H1 (cell line): ENCODE results near the gene STK11IP. TPM values are rescaled to one million over a fixed set of nuclear protein-coding genes. Genes with fewer than 3 reads are reported as not detected.

ENCODE experiments used
- CTCF ChIA-PET: fragments of 300-600 bp; sonication (Branson Sonifier 250); formaldehyde crosslinking; loops from one replicate; lab custom pipeline; 2021; ENCODE audit not compliant: partially characterized antibody; lab: Charles Lee
- POLR2A ChIA-PET: fragments of 300-600 bp; sonication (Branson Sonifier 250); formaldehyde crosslinking; loops from one replicate; lab custom pipeline; 2021; ENCODE audit warnings: inconsistent platforms; ENCODE audit not compliant: partially characterized antibody; lab: Charles Lee
- DNase-seq, 2 experiments: peaks; one replicate each; pipeline versions ENCODE4 v3.0.0 to v3.0.0-alpha.2; 2010 to 2022; ENCODE audit warnings: low spot score in 2 of 2, low read depth in 1 of 2, mixed read lengths in 1 of 2
- FAIRE-seq: peaks from 2 replicates; lab custom pipeline; 2011; peaks lifted over from hg19 to GRCh38; lab: Jason Lieb, UNC
- H2AFZ ChIP-seq: 2 replicates; pipeline ENCODE4 v1.8.1; 2012; ENCODE audit warnings: low read length, inconsistent platforms
- H2AK5ac ChIP-seq: 2 replicates; pipeline ENCODE4 v1.6.1; 2013; ENCODE audit warnings: low read depth, low read length
- H2BK120ac ChIP-seq: replicated peaks from 2 replicates; pipeline ENCODE3; 2013; ENCODE audit warnings: low read depth, low read length, inconsistent platforms
- H2BK12ac ChIP-seq: 2 replicates; pipeline ENCODE4 v1.6.1; 2013; ENCODE audit warnings: low read depth, low read length
- H2BK15ac ChIP-seq: 2 replicates; pipeline ENCODE4 v1.6.1; 2013; ENCODE audit warnings: low read length
- H2BK20ac ChIP-seq: 2 replicates; pipeline ENCODE4 v1.6.1; 2013; ENCODE audit warnings: low read length
- H2BK5ac ChIP-seq: 2 replicates; pipeline ENCODE4 v1.6.1; 2013; ENCODE audit warnings: low read depth, low read length
- H3K14ac ChIP-seq: 2 replicates; pipeline ENCODE4 v1.6.1; 2013; ENCODE audit warnings: inconsistent platforms; ENCODE audit not compliant: insufficient read length
- H3K18ac ChIP-seq: 2 replicates; pipeline ENCODE4 v1.6.1; 2013; ENCODE audit warnings: low read length; ENCODE audit errors: extremely low read depth
- H3K23ac ChIP-seq: 2 replicates; pipeline ENCODE4 v1.6.1; 2013; ENCODE audit warnings: inconsistent platforms; ENCODE audit not compliant: insufficient read length
- H3K23me2 ChIP-seq: 2 replicates; pipeline ENCODE4 v1.6.1; 2013; ENCODE audit warnings: low read depth, low read length
- H3K27ac ChIP-seq: 2 replicates; pipeline ENCODE4 v1.6.1; 2011; ENCODE audit warnings: low read depth, low read length, inconsistent platforms
- H3K27me3 ChIP-seq, 4 experiments: replicated peaks in 1 of 4; 1 replicate in 1 of 4; 2 replicates in 3 of 4; pipeline versions ENCODE4 v1.6.1 to v1.8.1; 2011 to 2013; ENCODE audit warnings: low read length in 3 of 4, mild to moderate bottlenecking in 3 of 4, inconsistent platforms in 2 of 4, mixed read lengths in 2 of 4, moderate library complexity in 1 of 4; ENCODE audit not compliant: control insufficient read depth in 3 of 4, insufficient read depth in 3 of 4; ENCODE audit errors: extremely low read depth in 1 of 4
- H3K36me3 ChIP-seq, 4 experiments: 2 replicates each; pipeline versions ENCODE4 v1.6.1 to v1.8.1; 2011 to 2013; ENCODE audit warnings: mild to moderate bottlenecking in 4 of 4, low read length in 3 of 4, moderate library complexity in 2 of 4, control low read depth in 1 of 4, inconsistent platforms in 1 of 4; ENCODE audit not compliant: insufficient read depth in 4 of 4, control insufficient read depth in 2 of 4
- H3K4ac ChIP-seq: replicated peaks from 2 replicates; pipeline ENCODE3; 2013; ENCODE audit warnings: low read length, low read depth, mixed read lengths, inconsistent platforms; ENCODE audit not compliant: insufficient read length
- H3K4me1 ChIP-seq, 4 experiments: replicated peaks in 1 of 4; 1 replicate in 1 of 4; 2 replicates in 3 of 4; pipeline versions ENCODE4 v1.6.1 to v1.8.1; 2011 to 2013; ENCODE audit warnings: low read length in 3 of 4, inconsistent platforms in 2 of 4, mixed read lengths in 1 of 4; ENCODE audit not compliant: insufficient read depth in 4 of 4, control insufficient read depth in 3 of 4
- H3K4me2 ChIP-seq, 2 experiments: 2 replicates each; pipeline versions ENCODE4 v1.6.1 to v1.8.1; 2011 to 2013; ENCODE audit warnings: low read depth in 2 of 2, low read length in 2 of 2, control low read depth in 1 of 2, inconsistent platforms in 1 of 2, mild to moderate bottlenecking in 1 of 2; ENCODE audit not compliant: insufficient read depth in 1 of 2
- H3K4me3 ChIP-seq, 4 experiments: fragments of 200-600, 300-600 bp in 1 of 4; sonication (generic), shearing (Covaris generic), sonication (Bioruptor Twin) in 1 of 4; 2 replicates each; pipeline versions ENCODE4 v1.5.1 to v1.8.1; 2011 to 2016; ENCODE audit warnings: low read length in 4 of 4, low read depth in 3 of 4, control low read depth in 2 of 4, inconsistent platforms in 2 of 4, mild to moderate bottlenecking in 2 of 4, mixed read lengths in 1 of 4, moderate library complexity in 1 of 4; ENCODE audit not compliant: insufficient read depth in 2 of 4; ENCODE audit errors: extremely low read depth in 1 of 4
- H3K56ac ChIP-seq: replicated peaks from 2 replicates; pipeline ENCODE3; 2013; ENCODE audit warnings: low read depth, mild to moderate bottlenecking, mixed read lengths, low read length, inconsistent platforms; ENCODE audit not compliant: insufficient read length
- H3K79me1 ChIP-seq: 2 replicates; pipeline ENCODE4 v1.6.1; 2013; ENCODE audit warnings: low read depth, low read length, control low read depth
- H3K79me2 ChIP-seq, 2 experiments: 2 replicates each; pipeline versions ENCODE4 v1.6.1 to v1.8.1; 2012 to 2013; ENCODE audit warnings: low read length in 2 of 2, mild to moderate bottlenecking in 2 of 2, inconsistent platforms in 1 of 2; ENCODE audit not compliant: insufficient read depth in 2 of 2, control insufficient read depth in 1 of 2
- H3K9ac ChIP-seq, 4 experiments: replicated peaks in 1 of 4; 1 replicate in 1 of 4; 2 replicates in 3 of 4; pipeline versions ENCODE4 v1.6.1 to v1.8.1; 2011 to 2013; ENCODE audit warnings: low read depth in 3 of 4, low read length in 3 of 4, control low read depth in 2 of 4, mild to moderate bottlenecking in 2 of 4, moderate library complexity in 2 of 4, inconsistent platforms in 1 of 4; ENCODE audit errors: extremely low read depth in 1 of 4
- H3K9me3 ChIP-seq, 2 experiments: 2 replicates each; pipeline versions ENCODE4 v1.6.1 to v1.8.1; 2012 to 2013; ENCODE audit warnings: mild to moderate bottlenecking in 2 of 2, moderate library complexity in 2 of 2, control low read depth in 1 of 2, inconsistent platforms in 1 of 2, low read depth in 1 of 2, low read length in 1 of 2, mixed read lengths in 1 of 2; ENCODE audit not compliant: insufficient read depth in 2 of 2
- H4K20me1 ChIP-seq, 2 experiments: replicated peaks in 1 of 2; 2 replicates each; pipeline versions ENCODE3 to v1.8.1; 2011 to 2013; ENCODE audit warnings: inconsistent platforms in 2 of 2, low read length in 2 of 2, mild to moderate bottlenecking in 1 of 2; ENCODE audit not compliant: insufficient read depth in 2 of 2, control insufficient read depth in 1 of 2
- H4K5ac ChIP-seq: 2 replicates; pipeline ENCODE4 v1.6.1; 2013; ENCODE audit warnings: low read length, low read depth, mixed read lengths, inconsistent platforms; ENCODE audit not compliant: insufficient read length
- H4K8ac ChIP-seq: 2 replicates; pipeline ENCODE4 v1.8.0; 2013; ENCODE audit warnings: mild to moderate bottlenecking, moderate library complexity, low read length, inconsistent platforms; ENCODE audit not compliant: insufficient read depth; ENCODE audit errors: extremely low read depth
- H4K91ac ChIP-seq: replicated peaks from 2 replicates; pipeline ENCODE3; 2013; ENCODE audit warnings: low read length, mixed read lengths, inconsistent platforms; ENCODE audit not compliant: insufficient read length
- BCL11A ChIP-seq, 2 experiments: IDR thresholded peaks; one replicate each; pipeline ENCODE4 v1.6.1; 2011; ENCODE audit warnings: low read depth in 2 of 2, low read length in 2 of 2, mild to moderate bottlenecking in 2 of 2
- CHD2 ChIP-seq: IDR thresholded peaks from 2 replicates; pipeline ENCODE4 v1.6.1; 2012; ENCODE audit warnings: low read length, improper control_type of control experiment
- CREB1 ChIP-seq: IDR thresholded peaks from 2 replicates; pipeline ENCODE4 v1.6.1; 2012; ENCODE audit warnings: inconsistent platforms
- HDAC2 ChIP-seq, 2 experiments: fragments of 300-600 bp in 1 of 2; sonication (generic) in 1 of 2; IDR thresholded peaks; 2 replicates each; pipeline ENCODE4 v1.6.1; 2011 to 2012; ENCODE audit warnings: low read depth in 2 of 2, low read length in 2 of 2, mild to moderate bottlenecking in 2 of 2, moderate library complexity in 2 of 2, borderline replicate concordance in 1 of 2, inconsistent platforms in 1 of 2
- HDAC6 ChIP-seq: IDR thresholded peaks from one replicate; pipeline ENCODE4 v1.7.1; 2012; ENCODE audit warnings: low read depth, mild to moderate bottlenecking, inconsistent platforms, low read length, moderate library complexity
- MAFK ChIP-seq: IDR thresholded peaks from 2 replicates; pipeline ENCODE4 v1.6.1; 2012; ENCODE audit warnings: low read depth, mild to moderate bottlenecking, improper control_type of control experiment, low read length
- PHF8 ChIP-seq: fragments of 200-600 bp; sonication (generic); conservative IDR thresholded peaks from 2 replicates; pipeline ENCODE4 v1.7.1; 2012; ENCODE audit warnings: low read depth, mild to moderate bottlenecking, inconsistent platforms, low read length, moderate library complexity
- TCF12 ChIP-seq: IDR thresholded peaks from 2 replicates; pipeline ENCODE4 v1.6.1; 2011; ENCODE audit warnings: low read depth, mild to moderate bottlenecking, low read length
- WGBS, 2 experiments: shearing (Covaris generic) in 1 of 2; methylation state at CpG; one replicate each; pipeline versions ENCODE4 v1.1.6 to v1.1.7; 2013 to 2015; ENCODE audit warnings: low lambda C conversion rate in 2 of 2, mixed read lengths in 2 of 2, inconsistent platforms in 1 of 2, low coverage in 1 of 2, missing lambda C conversion rate in 1 of 2; ENCODE audit not compliant: insufficient replicate concordance in 2 of 2, insufficient coverage in 1 of 2, insufficient read length in 1 of 2; ENCODE audit errors: extremely low coverage in 1 of 2, missing lambda C conversion rate in 1 of 2; 5-methylcytosine and 5-hydroxymethylcytosine counted together
- long read RNA-seq, 2 experiments: library from RNA in 1 of 2; library from capped mRNA in 1 of 2; stranded (forward); transcript quantifications; one replicate each; pipeline ENCODE4 v2.0.0, GENCODE V29; 2021; ENCODE audit warnings: inconsistent platforms in 1 of 2
- polyA minus RNA-seq, 3 experiments: library from RNA; depleted of rRNA, polyadenylated mRNA; stranded (reverse); fragments of >200 nt; gene quantifications; 1 replicate in 2 of 3; 2 replicates in 1 of 3; pipeline ENCODE4 v1.2.3, GENCODE V29; 2011
- polyA plus RNA-seq, 7 experiments: library from polyadenylated mRNA; depleted of rRNA in 3 of 7; stranded (reverse) in 5 of 7; unstranded in 2 of 7; fragments of >200 nt in 5 of 7; fragments of 200-250 nt in 2 of 7; gene quantifications; 1 replicate in 5 of 7; 2 replicates in 1 of 7; 4 replicates in 1 of 7; pipeline versions ENCODE4 v1.2.1 to v1.2.3, GENCODE V29; 2011 to 2013; ENCODE audit warnings: missing spikeins in 2 of 7, mixed read lengths in 2 of 7
- total RNA-seq: library from RNA; stranded (reverse); fragmentation: NEBNext Ultra II Directional; extraction: Animal tissue kit (Norgen Biotek cat#: 25700); gene quantifications from 2 replicates; pipeline ENCODE4 v1.2.1, GENCODE V29; 2021

Gene STK11IP
- total RNA-seq (24.1 and 29.6 TPM in 2 replicates), polyA plus RNA-seq (2011; rRNA removed) (18.5 and 26.5 TPM in 2 replicates), polyA minus RNA-seq (2011; rRNA and poly(A)+ RNA removed) (24.4 and 24.9 TPM in 2 replicates)
- 15.8 TPM for polyA plus RNA-seq (2011; cell fraction: cytosol; rRNA removed)
- 164 TPM for polyA plus RNA-seq (2011; cell fraction: nucleus; rRNA removed)
- 17.0 to 28.8 TPM (median 24.2 TPM) in 4 replicates for polyA plus RNA-seq (2012, experiment 1 of 2)
- 20.6 TPM for polyA plus RNA-seq (2012, experiment 2 of 2)
- polyA plus RNA-seq (2013, experiment 1 of 2) = 15.3 TPM
- polyA plus RNA-seq (2013, experiment 2 of 2) = 13.6 TPM
- 20.9 TPM for polyA minus RNA-seq (2011; cell fraction: cytosol; rRNA and poly(A)+ RNA removed)
- 35.4 TPM for polyA minus RNA-seq (2011; cell fraction: nucleus; rRNA and poly(A)+ RNA removed)
- long read RNA-seq, experiment 1, partial matches to known transcripts = 8 of 11 reads
- long read RNA-seq, experiment 1, other reads (novel, unspliced or antisense) = 2 of 11 reads
- long read RNA-seq, experiment 2, partial matches to known transcripts = 1 of 6 reads
- long read RNA-seq, experiment 2, other reads (novel, unspliced or antisense) = 3 of 6 reads

- peak; percentile 93 to 96 for DNase-seq
- no peaks in the 10 kb centered on the region; the same call in 1 of the 2 replicates for H3K79me1 ChIP-seq
- H3K4me3 ChIP-seq = peak within 1 kb of the TSS; percentile 75 to 87 (median 84)
- H3K9me3 ChIP-seq = no peaks in the 10 kb centered on the region
- peaks cover 0 to 6% (median 0%) of the 10 kb centered on the region in 4 experiments; a peak in 4 of 8 replicates for H3K36me3 ChIP-seq
- peaks cover 2% of the 10 kb centered on the region; the same call in 1 of the 2 replicates for H3K23me2 ChIP-seq
- H3K9ac ChIP-seq = peak within 1 kb of the TSS; percentile 64 to 79 (median 72)
- FAIRE-seq = peak; percentile 86
- peak within 1 kb of the TSS; percentile 84 for H4K5ac ChIP-seq
- H4K91ac ChIP-seq = peak within 1 kb of the TSS; percentile 82
- peak within 1 kb of the TSS; percentile 92 for H3K56ac ChIP-seq
- peak within 1 kb of the TSS; percentile 70 for H3K27ac ChIP-seq
- H2BK15ac ChIP-seq = peak within 1 kb of the TSS; percentile 92
- H3K14ac ChIP-seq = no peak within 1 kb of the TSS
- CTCF ChIA-PET = interaction anchor here (0.7 to 14.4 kb wide), 17 partner anchors 13 to 195 kb away, joined by 3 to 143 read pairs (median 4); partner anchors contain the start of genes CHPF, INHA, OBSL1 and SLC4A3
- H2AK5ac ChIP-seq = peak within 1 kb of the TSS; percentile 54; the same call in 1 of the 2 replicates
- no peak within 1 kb of the TSS for H3K23ac ChIP-seq
- 0% methylated on average over 47 of the region's 57 CpGs; no CpG with 5 or more reads in 1 of the 2 experiments for WGBS, 2 experiments
- H2BK5ac ChIP-seq = peak within 1 kb of the TSS; percentile 95
- H2BK12ac ChIP-seq = peak within 1 kb of the TSS; percentile 82; the same call in 1 of the 2 replicates
- POLR2A ChIA-PET = interaction anchor here (0.6 to 13.4 kb wide), 22 partner anchors 8 to 613 kb away, joined by 3 to 127 read pairs (median 6); partner anchors contain the start of genes CHPF, GMPPA, INHA and OBSL1
- no peaks in the 10 kb centered on the region for H3K27me3 ChIP-seq
- H3K4ac ChIP-seq = peak within 1 kb of the TSS; percentile 36
- H3K79me2 ChIP-seq = no peaks in the 10 kb centered on the region
- peak within 1 kb of the TSS; percentile 13 for H2BK120ac ChIP-seq
- no peak within 1 kb of the TSS; the same call in 1 of the 2 replicates for H2BK20ac ChIP-seq
- H3K18ac ChIP-seq = peak within 1 kb of the TSS; percentile 97
- H3K4me2 ChIP-seq = peak within 1 kb of the TSS; percentile 84 to 88
- H2AFZ ChIP-seq = peak within 1 kb of the TSS; percentile 91
- H4K8ac ChIP-seq = peak within 1 kb of the TSS; percentile 95
- no peaks in the 10 kb centered on the region for H4K20me1 ChIP-seq
- peaks cover 0 to 13% (median 2%) of the 10 kb centered on the region in 4 experiments; a peak in 4 of 7 replicates for H3K4me1 ChIP-seq
- peak; percentile 57; the same call in 1 of the 2 replicates for TF ChIP-seq CHD2
- no peak for TF ChIP-seq HDAC6
- TF ChIP-seq MAFK = no peak
- peak; percentile 84 for TF ChIP-seq CREB1
- TF ChIP-seq BCL11A (IDR thresholded peaks at IDR 0.05; ENCODE audit: low read depth in 2 of 2, low read length in 2 of 2) = no peak
- no peak for TF ChIP-seq TCF12
- TF ChIP-seq HDAC2 (IDR thresholded peaks at IDR 0.05; ENCODE audit: borderline replicate concordance in 1 of 2, low read depth in 2 of 2, low read length in 2 of 2) = peak; percentile 77 to 95; a peak in 3 of 4 replicates
- peak; percentile 59; the same call in 1 of the 2 replicates for TF ChIP-seq PHF8
Measured at GRCh38 chr2:219597552-219598307, at the start of gene STK11IP. Gene STK11IP (plus strand): TSS chr2:219597857. CDS start chr2:219598120, 263 bp downstream.
